22Rv1 (cell line): ENCODE measurements around the gene DOC2A.

ENCODE experiments used
- ZFX ChIP-seq: fragments of 450-650 bp; IDR thresholded peaks from 2 replicates; pipeline ENCODE4 v1.6.1; 2017; ENCODE audit warnings: antibody characterized with exemption, borderline replicate concordance
- TF ChIP-seq, protein P1 (sequence below): fragments of 450-650 bp; IDR thresholded peaks from 2 replicates; pipeline ENCODE4 v1.5.1; 2017; ENCODE audit warnings: mild to moderate bottlenecking

DNA sequence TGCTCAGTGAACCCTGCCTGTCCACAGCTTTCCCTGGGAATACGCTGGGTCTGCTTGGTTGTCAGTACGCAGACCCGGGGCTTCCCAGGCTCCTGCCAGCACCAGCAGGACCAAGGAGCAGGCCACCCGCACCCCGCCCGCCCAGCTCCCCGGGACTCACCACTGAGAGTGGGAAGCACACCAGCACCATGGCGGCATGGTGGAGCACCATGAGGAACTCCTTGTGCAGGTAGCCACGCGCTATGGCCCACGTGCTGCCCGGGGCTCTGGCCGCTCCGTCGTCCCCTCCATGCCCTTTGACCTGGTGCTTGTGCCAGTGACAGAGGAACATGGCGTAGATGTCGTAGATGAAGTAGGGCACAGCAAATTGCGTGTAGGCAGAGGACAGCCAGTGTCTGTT is 15.6 kb upstream of the DOC2A start:
- TF ChIP-seq, protein P1, sequence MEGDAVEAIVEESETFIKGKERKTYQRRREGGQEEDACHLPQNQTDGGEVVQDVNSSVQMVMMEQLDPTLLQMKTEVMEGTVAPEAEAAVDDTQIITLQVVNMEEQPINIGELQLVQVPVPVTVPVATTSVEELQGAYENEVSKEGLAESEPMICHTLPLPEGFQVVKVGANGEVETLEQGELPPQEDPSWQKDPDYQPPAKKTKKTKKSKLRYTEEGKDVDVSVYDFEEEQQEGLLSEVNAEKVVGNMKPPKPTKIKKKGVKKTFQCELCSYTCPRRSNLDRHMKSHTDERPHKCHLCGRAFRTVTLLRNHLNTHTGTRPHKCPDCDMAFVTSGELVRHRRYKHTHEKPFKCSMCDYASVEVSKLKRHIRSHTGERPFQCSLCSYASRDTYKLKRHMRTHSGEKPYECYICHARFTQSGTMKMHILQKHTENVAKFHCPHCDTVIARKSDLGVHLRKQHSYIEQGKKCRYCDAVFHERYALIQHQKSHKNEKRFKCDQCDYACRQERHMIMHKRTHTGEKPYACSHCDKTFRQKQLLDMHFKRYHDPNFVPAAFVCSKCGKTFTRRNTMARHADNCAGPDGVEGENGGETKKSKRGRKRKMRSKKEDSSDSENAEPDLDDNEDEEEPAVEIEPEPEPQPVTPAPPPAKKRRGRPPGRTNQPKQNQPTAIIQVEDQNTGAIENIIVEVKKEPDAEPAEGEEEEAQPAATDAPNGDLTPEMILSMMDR = no peak
- no peak for TF ChIP-seq ZFX
